Stomach (tissue), 4 donors: ENCODE measurements around the gene FAM219A.

ENCODE experiments used
- CTCF ChIP-seq, 7 experiments: fragments of 450-650 bp in 4 of 7; fragments of 200-600 bp in 3 of 7; sonication (generic) in 3 of 7; IDR thresholded peaks; one replicate each; pipeline ENCODE4 v1.5.1; 2016 to 2019; ENCODE audit warnings: antibody characterized with exemption in 7 of 7, control low read depth in 2 of 7, mild to moderate bottlenecking in 1 of 7
- EP300 ChIP-seq: sonication (generic); formaldehyde crosslinking; IDR thresholded peaks from one replicate; pipeline ENCODE4 v1.6.1; 2017; ENCODE audit warnings: antibody characterized with exemption
- POLR2A ChIP-seq, 4 donors: fragments of 450-650 bp; IDR thresholded peaks; one replicate each; pipeline ENCODE4 v1.6.1; 2016; ENCODE audit warnings: antibody characterized with exemption in 4 of 4, control low read depth in 2 of 4, mild to moderate bottlenecking in 1 of 4, moderate library complexity in 1 of 4
- POLR2AphosphoS5 ChIP-seq, 3 donors: sonication (generic); formaldehyde crosslinking; IDR thresholded peaks; one replicate each; pipeline ENCODE4 v1.6.1; 2016; ENCODE audit warnings: antibody characterized with exemption in 3 of 3

GRCh38 chr9:34490360-34490759, 32.0 kb upstream of the FAM219A start:
- TF ChIP-seq CTCF (IDR thresholded peaks at IDR 0.05) (no peak), POLR2AphosphoS5 (IDR thresholded peaks at IDR 0.05) (no peak), POLR2A (IDR thresholded peaks at IDR 0.05) (no peak), EP300 (no peak)
